Adipocyte (in vitro differentiated cells): ENCODE results near the gene HSPBAP1.

Source experiments
- DNase-seq: peaks from one replicate; pipeline ENCODE4 v3.0.0-alpha.2; 2015; ENCODE audit warnings: low read depth
- H3K27me3 ChIP-seq: replicated peaks from 2 replicates; pipeline ENCODE4 v1.7.0; 2013; ENCODE audit warnings: mild to moderate bottlenecking, low read length, moderate library complexity; ENCODE audit not compliant: control insufficient read depth, insufficient read depth
- H3K36me3 ChIP-seq: 2 replicates; pipeline ENCODE4 v1.7.0; 2013; ENCODE audit warnings: low read length, mild to moderate bottlenecking, moderate library complexity; ENCODE audit not compliant: control insufficient read depth, insufficient read depth, severe bottlenecking
- H3K4me1 ChIP-seq: 2 replicates; pipeline ENCODE4 v1.7.0; 2013; ENCODE audit warnings: mild to moderate bottlenecking, low read length, moderate library complexity; ENCODE audit not compliant: control insufficient read depth, insufficient read depth
- H3K4me3 ChIP-seq: 2 replicates; pipeline ENCODE4 v1.7.0; 2013; ENCODE audit warnings: mild to moderate bottlenecking, low read length, moderate library complexity
- H3K9ac ChIP-seq: 2 replicates; pipeline ENCODE4 v1.7.0; 2013; ENCODE audit warnings: mild to moderate bottlenecking, low read length, moderate library complexity
- H3K9me3 ChIP-seq: 2 replicates; pipeline ENCODE4 v1.7.0; 2013; ENCODE audit warnings: mild to moderate bottlenecking, low read length, moderate library complexity; ENCODE audit not compliant: control insufficient read depth

HSPBAP1 gene

GRCh38 chr3:122793568-122794416 lies at the start of gene HSPBAP1:
Gene HSPBAP1, minus strand, starts transcription at chr3:122793831. Its CDS starts 151 bp downstream, at chr3:122793680.
- Histone ChIP-seq H3K4me3 (peak within 1 kb of the TSS; percentile 86), H3K36me3 (no peaks in the 10 kb centered on the region), H3K4me1 (peaks cover 23% of the 10 kb centered on the region), H3K9ac (peak within 1 kb of the TSS; percentile 89), H3K9me3 (no peaks in the 10 kb centered on the region), H3K27me3 (no peaks in the 10 kb centered on the region)
- DNase-seq = peak; percentile 94

GRCh38 chr3:122835590-122835989 lies 42.0 kb upstream of the HSPBAP1 start:
- no peak overlapping the region for H3K9ac ChIP-seq
- no peaks in the 10 kb centered on the region for H3K27me3 ChIP-seq
- no peak for DNase-seq
- H3K4me3 ChIP-seq = no peak overlapping the region
- H3K4me1 ChIP-seq = no peaks in the 10 kb centered on the region
- no peaks in the 10 kb centered on the region for H3K9me3 ChIP-seq
- peaks cover 15% of the 10 kb centered on the region for H3K36me3 ChIP-seq

GRCh38 chr3:122828281-122828680 lies 34.6 kb upstream of the HSPBAP1 start:
- Histone ChIP-seq H3K4me3 (no peak overlapping the region), H3K27me3 (no peaks in the 10 kb centered on the region), H3K9ac (no peak overlapping the region), H3K36me3 (peaks cover 28% of the 10 kb centered on the region), H3K9me3 (no peaks in the 10 kb centered on the region), H3K4me1 (no peaks in the 10 kb centered on the region)
- no peak for DNase-seq

- Histone ChIP-seq H3K4me1 (no peaks in the 10 kb centered on the region), H3K4me3 (no peak overlapping the region), H3K36me3 (peaks cover 25% of the 10 kb centered on the region), H3K9ac (no peak overlapping the region), H3K9me3 (no peaks in the 10 kb centered on the region), H3K27me3 (no peaks in the 10 kb centered on the region)
- no peak for DNase-seq
Observed at GRCh38 chr3:122826278-122826677, 32.6 kb upstream of the HSPBAP1 start.

- DNase-seq = no peak
- Histone ChIP-seq H3K4me3 (no peak overlapping the region), H3K36me3 (peaks cover 29% of the 10 kb centered on the region), H3K4me1 (no peaks in the 10 kb centered on the region), H3K9ac (no peak overlapping the region), H3K9me3 (no peaks in the 10 kb centered on the region), H3K27me3 (no peaks in the 10 kb centered on the region)
Observed at GRCh38 chr3:122825460-122825859, 31.8 kb upstream of the HSPBAP1 start.

- no peaks in the 10 kb centered on the region for H3K27me3 ChIP-seq
- H3K36me3 ChIP-seq = peaks cover 30% of the 10 kb centered on the region
- DNase-seq = no peak
- H3K9me3 ChIP-seq = no peaks in the 10 kb centered on the region
- no peak overlapping the region for H3K4me3 ChIP-seq
- no peak overlapping the region for H3K9ac ChIP-seq
- no peaks in the 10 kb centered on the region for H3K4me1 ChIP-seq
Observed at GRCh38 chr3:122824465-122825381, 31.1 kb upstream of the HSPBAP1 start.

- H3K9me3 ChIP-seq = no peaks in the 10 kb centered on the region
- no peak overlapping the region for H3K4me3 ChIP-seq
- H3K4me1 ChIP-seq = no peaks in the 10 kb centered on the region
- H3K36me3 ChIP-seq = peaks cover 4% of the 10 kb centered on the region
- DNase-seq = no peak
- no peaks in the 10 kb centered on the region for H3K27me3 ChIP-seq
- no peak overlapping the region for H3K9ac ChIP-seq
Observed at GRCh38 chr3:122816587-122816986, 23.0 kb upstream of the HSPBAP1 start.

GRCh38 chr3:122810734-122811133 lies 17.1 kb upstream of the HSPBAP1 start:
- H3K4me1 ChIP-seq = no peaks in the 10 kb centered on the region
- H3K9me3 ChIP-seq = no peaks in the 10 kb centered on the region
- no peak overlapping the region for H3K4me3 ChIP-seq
- no peak for DNase-seq
- no peaks in the 10 kb centered on the region for H3K27me3 ChIP-seq
- H3K36me3 ChIP-seq = peaks cover 6% of the 10 kb centered on the region
- no peak overlapping the region for H3K9ac ChIP-seq

GRCh38 chr3:122803977-122804376 lies 10.3 kb upstream of the HSPBAP1 start:
- Histone ChIP-seq H3K4me3 (no peak overlapping the region), H3K9me3 (no peaks in the 10 kb centered on the region), H3K27me3 (no peaks in the 10 kb centered on the region), H3K36me3 (no peaks in the 10 kb centered on the region), H3K4me1 (no peaks in the 10 kb centered on the region), H3K9ac (no peak overlapping the region)
- no peak for DNase-seq

GRCh38 chr3:122802323-122802722 lies 8.7 kb upstream of the HSPBAP1 start:
- no peaks in the 10 kb centered on the region for H3K4me1 ChIP-seq
- H3K36me3 ChIP-seq = no peaks in the 10 kb centered on the region
- no peak overlapping the region for H3K4me3 ChIP-seq
- no peaks in the 10 kb centered on the region for H3K9me3 ChIP-seq
- DNase-seq = no peak
- no peaks in the 10 kb centered on the region for H3K27me3 ChIP-seq
- no peak overlapping the region for H3K9ac ChIP-seq

- Histone ChIP-seq H3K36me3 (no peaks in the 10 kb centered on the region), H3K4me1 (peaks cover 6% of the 10 kb centered on the region), H3K27me3 (no peaks in the 10 kb centered on the region), H3K9me3 (no peaks in the 10 kb centered on the region), H3K4me3 (no peak overlapping the region), H3K9ac (no peak overlapping the region)
- DNase-seq = no peak
Observed at GRCh38 chr3:122800706-122801237, 7.1 kb upstream of the HSPBAP1 start.
